H54 (cell line): ENCODE results near the gene TPRA1.

Experiments
- DNase-seq: peaks from one replicate; pipeline ENCODE4 v3.0.0; 2011; ENCODE audit warnings: low spot score, mixed read lengths; ENCODE audit not compliant: insufficient read length
- FAIRE-seq: peaks from 3 replicates; lab custom pipeline; 2011; peaks lifted over from hg19 to GRCh38; lab: Jason Lieb, UNC
- POLR2A ChIP-seq: IDR thresholded peaks from 2 replicates; pipeline ENCODE4 v1.6.1; 2011; ENCODE audit warnings: low read depth, mild to moderate bottlenecking, low read length

TPRA1 gene

GRCh38 chr3:127572735-127573134 is 17.8 kb downstream of the TPRA1 start:
- no peak for TF ChIP-seq POLR2A
- no peak for FAIRE-seq
- DNase-seq, result no peak

- no peak for TF ChIP-seq POLR2A
- FAIRE-seq (no peak), DNase-seq (no peak)
Observed at GRCh38 chr3:127572186-127572585, 18.3 kb downstream of the TPRA1 start.

GRCh38 chr3:127570520-127570919 is 20.0 kb downstream of the TPRA1 start:
- no peak for DNase-seq
- no peak for FAIRE-seq

GRCh38 chr3:127569160-127569559 is 21.4 kb downstream of the TPRA1 start:
- no peak for TF ChIP-seq POLR2A
- DNase-seq, result no peak
- no peak for FAIRE-seq

More at GRCh38 chr3:127570520-127570919, 20.0 kb downstream of the TPRA1 start:
- no peak for TF ChIP-seq POLR2A

GRCh38 chr3:127568586-127568985 is 21.9 kb downstream of the TPRA1 start:
- FAIRE-seq (no peak), DNase-seq (no peak)
- TF ChIP-seq POLR2A, result no peak

GRCh38 chr3:127566833-127567232 is 23.7 kb downstream of the TPRA1 start:
- TF ChIP-seq POLR2A, result no peak
- FAIRE-seq (no peak), DNase-seq (no peak)

GRCh38 chr3:127565711-127566110 is 24.8 kb downstream of the TPRA1 start:
- FAIRE-seq (no peak), DNase-seq (no peak)
- TF ChIP-seq POLR2A, result no peak

GRCh38 chr3:127560051-127560787 is 30.3 kb downstream of the TPRA1 start:
- FAIRE-seq (no peak), DNase-seq (no peak)
- TF ChIP-seq POLR2A, result no peak

- DNase-seq (no peak), FAIRE-seq (no peak)
- no peak for TF ChIP-seq POLR2A
Observed at GRCh38 chr3:127556565-127556964, 34.0 kb downstream of the TPRA1 start.

GRCh38 chr3:127555108-127555507 is 35.4 kb downstream of the TPRA1 start:
- FAIRE-seq, result no peak
- no peak for TF ChIP-seq POLR2A
- DNase-seq, result no peak

- TF ChIP-seq POLR2A, result no peak
- DNase-seq, result no peak
- no peak for FAIRE-seq
Observed at GRCh38 chr3:127552038-127552437, 38.5 kb downstream of the TPRA1 start.

- DNase-seq (no peak), FAIRE-seq (no peak)
- no peak for TF ChIP-seq POLR2A
Observed at GRCh38 chr3:127551178-127551577, 39.4 kb downstream of the TPRA1 start.

GRCh38 chr3:127550468-127551157 is 39.9 kb downstream of the TPRA1 start:
- FAIRE-seq (no peak), DNase-seq (no peak)
- TF ChIP-seq POLR2A, result no peak

- TF ChIP-seq POLR2A, result no peak
- no peak for FAIRE-seq
- no peak for DNase-seq
Observed at GRCh38 chr3:127549826-127550467, 40.6 kb downstream of the TPRA1 start.
